Activated CD8-positive, alpha-beta T cell treated with anti-CD3 and anti-CD28 coated beads, Interleukin-2, amount 10 ng/mL, durations not matched to agents 7 days and 5 days (primary cell): ENCODE measurements around the gene FAU. TPM values are rescaled to one million over a fixed set of nuclear protein-coding genes. Genes with fewer than 3 reads are reported as not detected.

ENCODE experiments used
- ATAC-seq: fragments of 150-1000 bp; cut with Tn5 transposase; one replicate; pipeline ENCODE4 v1.10.0; 2021; ENCODE audit warnings: moderate library complexity
- CTCF ChIA-PET: fragments of 350-600 bp; sonication (Branson Sonifier 250); formaldehyde crosslinking; loops from one replicate; lab custom pipeline; 2021; ENCODE audit warnings: antibody characterized with exemption; lab: Charles Lee
- POLR2A ChIA-PET: fragments of 350-600 bp; sonication (Branson Sonifier 250); formaldehyde crosslinking; loops from one replicate; lab custom pipeline; 2021; ENCODE audit warnings: antibody characterized with exemption; lab: Charles Lee
- DNase-seq: peaks from one replicate; pipeline ENCODE4 v3.0.0-alpha.2; 2020
- H3K27ac Mint-ChIP-seq: one replicate; pipeline ENCODE4 v1.8.0; 2021; ENCODE audit warnings: mild to moderate bottlenecking, mixed read lengths
- H3K27me3 Mint-ChIP-seq: one replicate; pipeline ENCODE4 v1.8.0; 2021; ENCODE audit warnings: low read depth, mixed read lengths
- H3K36me3 Mint-ChIP-seq: one replicate; pipeline ENCODE4 v1.8.0; 2021; ENCODE audit warnings: low read depth, mixed read lengths
- H3K4me1 Mint-ChIP-seq: one replicate; pipeline ENCODE4 v1.8.0; 2021; ENCODE audit warnings: low read depth, mixed read lengths
- H3K4me3 Mint-ChIP-seq: one replicate; pipeline ENCODE4 v1.8.0; 2021; ENCODE audit warnings: mild to moderate bottlenecking, mixed read lengths
- H3K9me3 Mint-ChIP-seq: one replicate; pipeline ENCODE4 v1.8.0; 2022; ENCODE audit warnings: mixed read lengths; ENCODE audit not compliant: insufficient read depth
- total RNA-seq, 2 experiments: library from RNA; stranded (reverse); gene quantifications; one replicate each; pipeline ENCODE4 v1.2.3, GENCODE V29; 2021

Gene FAU
- total RNA-seq, 2 experiments from 2014 or later, result 986 to 1,038 TPM

DNA sequence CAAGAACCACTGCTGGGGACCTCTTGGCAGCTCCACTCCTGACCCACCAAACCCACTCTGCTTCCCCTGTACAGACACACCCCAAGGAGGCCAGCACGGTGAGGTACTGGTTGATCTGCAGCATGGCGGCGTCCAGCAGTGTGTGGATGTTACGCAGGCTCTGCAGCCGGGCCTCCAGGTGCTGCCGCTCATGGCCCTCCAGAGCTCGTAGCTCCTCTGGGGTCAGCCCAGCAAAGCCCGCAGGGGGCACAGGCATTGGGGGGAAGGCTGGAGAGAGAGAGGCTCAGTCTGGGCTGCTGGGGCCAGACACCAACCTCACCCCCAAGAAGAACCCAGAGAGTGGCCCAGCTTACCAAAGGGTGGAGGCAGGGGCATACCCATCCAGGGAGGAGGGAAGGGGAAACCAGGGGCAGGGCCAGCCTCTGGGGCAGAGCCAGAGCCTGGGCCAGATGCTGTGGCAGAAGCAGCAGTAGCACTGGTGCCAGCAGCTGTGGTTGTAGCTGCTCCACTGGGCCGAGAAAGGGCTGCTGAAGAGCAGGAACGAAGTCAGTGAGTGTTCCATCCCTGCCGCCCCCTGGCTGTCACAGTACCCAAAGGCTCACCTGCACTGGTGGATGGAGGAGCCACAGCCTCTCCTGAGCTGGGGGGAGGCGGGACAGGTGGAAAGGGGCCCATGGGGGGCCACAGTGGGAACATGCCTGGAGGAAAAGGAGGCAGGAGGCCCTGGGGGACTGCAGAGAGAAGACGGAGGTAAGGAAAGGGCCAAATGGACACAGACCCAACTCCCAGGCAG lies 7.9 kb upstream of the FAU start:
- no peak for DNase-seq
- POLR2A ChIA-PET, result interaction anchor here (1.5 kb wide), 1 partner anchor 8 kb away, joined by 6 read pairs; the partner anchor contains the start of genes FAU and MRPL49
- Mint-ChIP-seq H3K4me1 (peaks cover 19% of the 10 kb centered on the region), H3K9me3 (no peaks in the 10 kb centered on the region), H3K4me3 (no peak overlapping the region), H3K36me3 (peaks cover 52% of the 10 kb centered on the region), H3K27ac (no peak overlapping the region), H3K27me3 (no peaks in the 10 kb centered on the region)
- ATAC-seq, result no peak
- CTCF ChIA-PET, result interaction anchor here (1.3 to 1.7 kb wide), 2 partner anchors 12 to 20 kb away, joined by 5 to 7 read pairs; partner anchors contain the start of gene ZNHIT2

DNA sequence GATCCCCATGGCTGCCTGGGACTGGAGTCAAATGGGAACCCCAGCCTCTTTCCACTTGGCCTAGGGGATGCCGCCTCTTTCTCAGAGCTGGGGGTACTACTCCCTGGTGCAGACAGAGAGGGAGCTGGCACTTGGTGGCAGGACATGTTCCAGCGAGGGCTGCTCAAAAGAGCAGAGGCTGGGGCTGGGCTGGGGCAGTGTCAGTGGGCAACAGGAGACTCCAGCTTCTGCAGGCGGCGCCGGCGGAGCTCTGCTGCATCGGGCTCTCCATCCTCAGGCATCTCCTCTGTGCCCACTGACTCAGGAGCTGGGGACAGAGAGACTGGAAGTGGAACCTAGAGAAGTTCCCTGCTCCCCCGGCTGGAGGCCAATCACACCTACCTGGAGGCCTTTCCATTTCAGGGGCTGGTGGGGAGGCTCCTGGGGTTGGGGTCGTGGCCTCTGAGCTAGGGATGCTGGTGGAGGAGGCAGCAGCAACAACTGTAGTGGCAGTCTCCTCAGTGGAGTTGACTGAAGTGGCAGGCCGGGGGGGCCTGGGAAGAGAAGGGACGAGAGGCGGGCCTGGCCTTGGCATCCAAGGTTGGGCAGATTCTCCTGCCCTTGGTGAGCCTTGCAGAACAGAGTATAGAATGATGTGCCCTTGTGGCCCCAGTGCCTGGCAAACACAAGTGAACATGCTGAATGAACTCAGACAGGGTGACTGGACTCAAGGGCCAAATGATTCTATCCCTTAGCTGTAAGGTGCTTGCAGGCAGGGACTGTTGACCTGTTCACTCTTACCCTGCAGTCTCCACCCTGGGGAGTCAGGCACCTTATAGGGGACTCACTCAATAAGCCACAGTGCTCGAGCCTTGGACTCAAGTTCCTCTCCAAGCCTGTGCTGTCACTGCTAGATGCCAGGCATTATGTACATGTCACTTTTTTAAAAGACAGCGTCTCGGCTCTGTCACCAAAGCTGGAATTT lies 6.5 kb upstream of the FAU start:
- peaks cover 24% of the 10 kb centered on the region for H3K4me1 Mint-ChIP-seq
- ChIA-PET CTCF (interaction anchor here (1.7 kb wide), 1 partner anchor 18 kb away, joined by 7 read pairs; no protein-coding TSS in a partner anchor), POLR2A (interaction anchor here (0.5 to 2.0 kb wide), 2 partner anchors 11 to 1808 kb away, joined by 3 to 5 read pairs; partner anchors contain the start of gene ZNHIT2)
- DNase-seq (no peak), ATAC-seq (no peak)
- peaks cover 56% of the 10 kb centered on the region for H3K36me3 Mint-ChIP-seq
- no peak overlapping the region for H3K27ac Mint-ChIP-seq
- no peak overlapping the region for H3K4me3 Mint-ChIP-seq
- no peaks in the 10 kb centered on the region for H3K9me3 Mint-ChIP-seq
- H3K27me3 Mint-ChIP-seq, result no peaks in the 10 kb centered on the region

DNA sequence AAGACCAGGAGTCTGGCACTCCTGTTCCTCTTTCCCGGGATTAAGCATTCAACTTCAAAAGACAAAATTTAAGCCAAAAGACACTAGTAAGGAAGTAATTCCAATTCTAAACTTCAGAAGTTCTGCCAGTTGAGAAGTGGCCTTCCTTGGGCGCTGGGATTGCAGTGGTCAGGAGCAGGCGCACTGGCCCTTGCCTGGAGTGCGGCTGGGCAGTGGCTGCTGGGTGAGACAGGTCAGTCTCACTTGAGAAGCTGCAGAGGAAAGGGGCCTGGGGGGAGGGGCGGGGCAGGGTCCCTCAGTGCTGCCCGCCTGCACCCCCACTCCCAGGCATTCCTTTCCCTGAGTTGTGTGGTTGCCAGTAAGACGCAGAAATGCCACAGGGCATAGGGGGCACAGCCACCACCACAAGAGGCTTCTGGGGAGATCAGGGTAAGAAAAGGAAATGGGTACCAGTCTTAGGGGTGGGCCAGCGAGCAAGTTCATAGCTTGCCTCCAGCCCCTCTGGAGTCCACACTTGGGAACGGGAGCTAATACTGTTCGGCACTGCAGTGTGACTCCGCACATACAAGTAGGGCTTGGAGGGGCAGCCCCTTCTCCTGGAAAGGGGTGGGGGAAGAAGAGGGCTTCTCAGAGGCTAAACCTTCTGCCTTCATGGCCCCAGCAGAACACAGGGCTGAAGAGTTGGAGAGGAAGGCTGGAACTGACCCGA lies 5.7 kb upstream of the FAU start:
- Mint-ChIP-seq H3K27ac (no peak overlapping the region), H3K4me1 (peaks cover 20% of the 10 kb centered on the region), H3K9me3 (no peaks in the 10 kb centered on the region), H3K4me3 (no peak overlapping the region), H3K36me3 (peaks cover 51% of the 10 kb centered on the region), H3K27me3 (no peaks in the 10 kb centered on the region)
- ATAC-seq, result no peak
- POLR2A ChIA-PET, result interaction anchor here (0.5 to 2.0 kb wide), 3 partner anchors 10 to 1809 kb away, joined by 3 to 5 read pairs (median 3); partner anchors contain the start of gene ZNHIT2
- no peak for DNase-seq
- CTCF ChIA-PET, result no interaction called here

DNA sequence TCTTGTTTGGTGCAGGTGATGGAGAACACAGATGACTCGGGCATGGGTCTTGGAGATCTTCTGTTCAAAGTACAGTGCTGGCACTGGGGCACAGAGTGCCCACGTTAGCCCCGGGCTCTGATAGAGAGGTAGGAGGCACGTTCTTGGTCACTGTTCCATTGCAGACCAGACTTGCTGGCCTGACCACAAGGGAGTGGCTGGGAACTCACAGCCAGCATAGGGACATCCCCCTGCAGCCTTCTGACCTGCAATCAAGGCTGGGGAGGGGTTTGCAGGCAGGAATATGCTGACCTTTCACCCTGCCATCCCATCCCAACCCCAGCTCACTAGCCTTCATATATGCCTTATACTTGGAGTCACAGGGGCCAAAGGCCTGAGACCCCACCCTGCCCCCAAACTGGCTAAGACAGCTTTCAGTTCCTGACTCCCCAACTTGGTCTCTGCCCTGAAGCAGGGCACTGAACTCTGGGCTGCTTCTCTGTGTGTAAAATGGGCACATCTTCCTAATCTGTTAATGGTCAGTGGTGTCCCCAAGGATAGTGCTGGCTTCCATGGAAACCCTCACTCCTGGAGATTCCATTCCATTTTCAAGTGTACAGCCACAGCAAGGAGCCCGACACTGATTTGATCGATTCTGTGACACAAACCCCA lies 4.8 kb upstream of the FAU start:
- Mint-ChIP-seq H3K4me3 (no peak overlapping the region), H3K27me3 (no peaks in the 10 kb centered on the region), H3K4me1 (peaks cover 16% of the 10 kb centered on the region), H3K27ac (no peak overlapping the region), H3K9me3 (no peaks in the 10 kb centered on the region), H3K36me3 (peaks cover 51% of the 10 kb centered on the region)
- CTCF ChIA-PET, result no interaction called here
- POLR2A ChIA-PET, result interaction anchor here (1.1 to 2.0 kb wide), 2 partner anchors 9 to 112 kb away, joined by 3 to 5 read pairs; partner anchors contain the start of gene ZNHIT2
- no peak for DNase-seq
- ATAC-seq, result no peak

DNA sequence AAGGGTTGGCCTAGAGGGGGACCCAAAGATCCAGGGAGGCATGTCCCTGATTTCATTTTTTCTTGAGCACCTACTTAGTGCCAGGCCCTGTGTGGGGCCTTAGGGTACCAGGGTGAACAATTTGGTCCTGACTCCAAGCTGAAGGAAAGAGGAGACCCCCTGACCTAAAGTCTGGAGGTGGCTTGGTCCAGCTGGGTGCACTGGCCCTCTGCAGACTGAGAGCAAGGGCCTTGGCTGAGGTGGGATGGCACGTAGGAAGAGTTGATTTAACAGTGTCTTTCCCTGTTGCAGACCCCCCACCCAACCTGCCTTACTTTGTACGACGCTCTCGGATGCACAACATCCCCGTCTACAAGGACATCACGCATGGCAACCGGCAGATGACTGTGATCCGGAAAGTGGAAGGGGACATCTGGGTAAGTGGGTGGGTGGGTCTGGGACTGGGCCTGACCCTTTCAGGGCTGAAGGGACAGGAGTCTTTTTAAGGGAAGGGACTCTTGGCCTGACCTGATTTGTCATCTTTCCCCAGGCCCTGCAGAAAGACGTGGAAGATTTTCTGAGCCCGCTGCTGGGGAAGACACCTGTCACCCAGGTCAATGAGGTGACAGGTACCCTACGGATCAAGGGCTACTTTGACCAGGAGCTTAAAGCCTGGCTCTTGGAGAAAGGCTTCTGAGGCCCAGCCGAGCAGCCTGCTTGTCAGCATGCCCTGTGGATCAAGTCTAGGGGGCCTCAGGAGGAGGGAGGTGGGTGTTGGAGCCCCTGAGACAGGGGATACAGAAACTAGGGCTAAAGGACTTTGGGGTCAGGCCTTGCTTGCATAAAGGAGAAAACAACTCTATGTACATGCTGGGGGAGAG lies 3.5 kb upstream of the FAU start:
- Mint-ChIP-seq H3K36me3 (peaks cover 55% of the 10 kb centered on the region), H3K27me3 (no peaks in the 10 kb centered on the region), H3K4me1 (peaks cover 26% of the 10 kb centered on the region), H3K27ac (no peak overlapping the region), H3K9me3 (no peaks in the 10 kb centered on the region), H3K4me3 (no peak overlapping the region)
- ATAC-seq, result no peak
- POLR2A ChIA-PET, result interaction anchor here (0.6 to 1.8 kb wide), 3 partner anchors 10 to 350 kb away, joined by 4 to 5 read pairs (median 4); no protein-coding TSS in a partner anchor
- CTCF ChIA-PET, result no interaction called here
- DNase-seq, result no peak

DNA sequence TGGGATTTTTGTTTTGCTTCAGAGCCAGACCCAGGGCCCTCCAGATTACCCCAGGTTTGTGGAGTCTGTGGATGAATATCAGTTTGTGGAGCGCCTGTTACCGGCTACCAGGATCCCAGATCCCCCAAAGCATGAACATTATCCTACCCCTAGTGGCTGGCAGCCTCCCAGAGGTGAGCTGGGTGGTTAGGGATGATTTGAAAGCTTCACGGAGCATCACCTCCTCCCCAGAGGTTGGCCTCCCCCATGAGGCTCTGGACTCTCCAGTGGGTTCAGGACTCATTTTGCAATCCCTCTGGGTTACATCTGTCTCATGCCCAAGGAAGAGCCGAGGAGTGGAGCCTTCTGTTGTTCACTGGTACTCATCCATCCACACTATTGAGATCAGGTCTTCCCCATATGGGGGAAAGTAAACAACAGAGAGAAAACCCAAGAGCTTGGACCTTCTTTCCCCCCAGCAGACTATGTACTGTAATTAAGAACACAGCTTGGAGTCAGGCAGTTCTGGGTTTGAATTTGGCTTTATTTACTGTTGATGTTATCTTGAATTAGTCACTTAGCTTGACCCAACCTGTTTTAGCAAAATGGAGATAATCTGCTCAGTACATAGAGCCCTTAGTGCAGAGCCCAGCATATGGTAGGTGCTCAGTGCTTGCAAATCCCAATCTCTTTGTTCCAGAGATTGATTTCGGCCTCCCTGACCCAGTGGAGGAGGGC lies 2.7 kb upstream of the FAU start:
- peaks cover 34% of the 10 kb centered on the region for H3K4me1 Mint-ChIP-seq
- H3K4me3 Mint-ChIP-seq, result no peak overlapping the region
- ChIA-PET POLR2A (interaction anchor here (0.6 to 1.8 kb wide), 3 partner anchors 11 to 350 kb away, joined by 4 to 5 read pairs (median 4); no protein-coding TSS in a partner anchor), CTCF (no interaction called here)
- H3K27ac Mint-ChIP-seq, result no peak overlapping the region
- ATAC-seq (no peak), DNase-seq (no peak)
- H3K9me3 Mint-ChIP-seq, result no peaks in the 10 kb centered on the region
- peaks cover 60% of the 10 kb centered on the region for H3K36me3 Mint-ChIP-seq
- no peaks in the 10 kb centered on the region for H3K27me3 Mint-ChIP-seq

DNA sequence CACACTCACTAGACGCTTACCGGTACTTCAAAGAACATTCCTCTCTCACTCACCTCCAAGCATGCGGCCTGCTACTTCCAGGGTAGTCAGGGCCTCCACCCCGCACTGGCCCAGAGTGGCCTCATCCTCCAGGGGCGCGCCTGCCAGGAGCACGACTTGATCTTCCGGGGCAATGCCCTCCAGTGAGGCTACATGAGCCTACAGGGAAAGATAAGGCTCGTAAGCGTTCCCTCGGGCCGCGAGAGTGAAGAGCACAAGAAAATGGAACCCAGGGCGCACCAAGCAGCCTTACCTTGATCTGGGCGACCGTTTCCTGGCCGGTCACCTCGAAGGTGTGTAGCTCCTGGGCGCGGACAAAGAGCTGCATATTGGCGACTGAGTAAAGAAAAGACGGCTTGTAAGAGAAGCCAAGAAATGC lies 478 bp downstream of the FAU start:
- peaks cover 51% of the 10 kb centered on the region for H3K4me1 Mint-ChIP-seq
- DNase-seq (peak; percentile 44), ATAC-seq (peak; percentile 1)
- no peaks in the 10 kb centered on the region for H3K9me3 Mint-ChIP-seq
- peaks cover 68% of the 10 kb centered on the region for H3K36me3 Mint-ChIP-seq
- H3K27ac Mint-ChIP-seq, result peak overlapping the region; percentile 99
- POLR2A ChIA-PET, result interaction anchor here (0.6 to 2.9 kb wide), 28 partner anchors 9 to 379 kb away, joined by 3 to 31 read pairs (median 4); partner anchors contain the start of genes ARL2, ATG2A, CAPN1 and CDCA5
- peak overlapping the region; percentile 100 for H3K4me3 Mint-ChIP-seq
- CTCF ChIA-PET, result interaction anchor here (0.8 to 3.5 kb wide), 16 partner anchors 10 to 277 kb away, joined by 3 to 56 read pairs (median 4); partner anchors contain the start of genes ARL2, CAPN1, CDC42BPG and SAC3D1
- H3K27me3 Mint-ChIP-seq, result no peaks in the 10 kb centered on the region

DNA sequence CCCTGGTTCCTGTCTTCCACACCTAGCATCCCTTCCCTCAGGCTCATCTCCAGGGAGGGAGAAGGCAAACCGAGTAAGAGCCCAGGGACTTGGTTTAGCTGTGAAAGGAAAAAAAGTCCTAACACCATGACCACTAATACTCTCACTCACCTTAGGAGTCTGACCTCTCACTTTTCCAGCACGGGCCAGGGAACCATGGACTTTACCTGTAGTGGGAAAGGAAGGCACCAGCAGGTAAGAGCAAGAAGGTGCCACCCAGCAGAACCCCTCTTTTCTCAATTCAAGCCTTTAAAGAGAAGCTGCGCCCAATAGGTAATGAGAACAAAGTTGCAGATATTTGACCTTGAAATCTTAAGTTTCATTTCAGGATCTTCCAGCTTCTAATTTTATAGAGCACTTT lies 1.1 kb downstream of the FAU start:
- H3K27ac Mint-ChIP-seq, result peak overlapping the region; percentile 99
- H3K9me3 Mint-ChIP-seq, result no peaks in the 10 kb centered on the region
- peaks cover 57% of the 10 kb centered on the region for H3K4me1 Mint-ChIP-seq
- H3K27me3 Mint-ChIP-seq, result no peaks in the 10 kb centered on the region
- no peak for DNase-seq
- CTCF ChIA-PET, result interaction anchor here (0.8 to 3.5 kb wide), 10 partner anchors 9 to 342 kb away, joined by 3 to 56 read pairs (median 4); partner anchors contain the start of genes ARL2, CAPN1, SAC3D1 and TM7SF2
- ATAC-seq, result no peak
- peak overlapping the region; percentile 100 for H3K4me3 Mint-ChIP-seq
- POLR2A ChIA-PET, result interaction anchor here (0.5 to 2.9 kb wide), 9 partner anchors 9 to 247 kb away, joined by 3 to 31 read pairs (median 7); partner anchors contain the start of genes ARL2, SAC3D1, SYVN1 and TM7SF2
- H3K36me3 Mint-ChIP-seq, result peaks cover 63% of the 10 kb centered on the region

DNA sequence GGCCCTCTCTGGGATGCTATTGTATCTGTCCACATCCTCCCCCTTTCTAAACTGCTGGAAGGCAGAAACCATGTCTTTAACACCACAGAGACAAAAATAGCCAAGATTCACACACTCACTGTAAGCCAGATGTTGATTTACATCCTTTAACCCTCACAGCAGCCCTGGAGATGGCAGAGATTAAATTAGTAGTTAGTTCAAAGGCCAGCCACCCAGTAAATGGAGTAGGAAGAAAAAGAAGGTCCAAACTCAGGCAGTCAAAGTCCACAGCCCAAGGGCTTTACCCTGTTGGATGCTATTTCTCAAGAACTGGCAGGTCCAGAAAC lies 2.3 kb downstream of the FAU start:
- CTCF ChIA-PET, result interaction anchor here (0.6 to 3.5 kb wide), 7 partner anchors 8 to 271 kb away, joined by 3 to 56 read pairs (median 4); partner anchors contain the start of gene TM7SF2

More for the DNA sequence above, 2.3 kb downstream of the FAU start:
- Mint-ChIP-seq H3K36me3 (peaks cover 64% of the 10 kb centered on the region), H3K27ac (peak overlapping the region; percentile 99), H3K4me3 (peak overlapping the region; percentile 100), H3K9me3 (no peaks in the 10 kb centered on the region), H3K27me3 (no peaks in the 10 kb centered on the region), H3K4me1 (peaks cover 63% of the 10 kb centered on the region)
- DNase-seq (no peak), ATAC-seq (no peak)
- POLR2A ChIA-PET, result interaction anchor here (1.1 to 1.3 kb wide), 2 partner anchors 79 to 316 kb away, joined by 3 read pairs; partner anchors contain the start of gene SAC3D1
